Mesenteric fat pad (tissue), 1 donor: ENCODE results near the gene AHSP. TPM values are rescaled to one million over a fixed set of nuclear protein-coding genes. Genes with fewer than 3 reads are reported as not detected.
"Not testable (repeated sequence)": the region's sequence is repeated elsewhere in the genome, so short reads cannot be mapped to it uniquely, and the experiment has no call there.

Experiments used
- DNase-seq: peaks from one replicate; pipeline ENCODE4 v3.0.0-alpha.2; 2020; ENCODE audit warnings: low spot score
- total RNA-seq: library from RNA; stranded (reverse); fragmentation: NEBNext Ultra II Directional; extraction: Animal tissue kit (Norgen Biotek cat#: 25700); gene quantifications from one replicate; pipeline ENCODE4 v1.2.1, GENCODE V29; 2021
- donor health status: DM: yes; HTN: yes; CAD: no.

AHSP gene
- total RNA-seq, 1 donor from 2014 or later = not detected

GRCh38 chr16:31530405-31530804 is 2.7 kb downstream of the AHSP start:
- DNase-seq = no peak

- no peak for DNase-seq
These were observed 3.4 kb downstream of the AHSP start for GRCh38 chr16:31531096-31531495.

GRCh38 chr16:31532120-31532519 is 4.4 kb downstream of the AHSP start:
- no peak for DNase-seq

GRCh38 chr16:31532896-31533295 is 5.2 kb downstream of the AHSP start:
- DNase-seq = no peak

- DNase-seq = no peak
These were observed 8.0 kb downstream of the AHSP start for GRCh38 chr16:31535737-31536136.

GRCh38 chr16:31536804-31537361 is 9.2 kb downstream of the AHSP start:
- no peak for DNase-seq

GRCh38 chr16:31537362-31538242 is 9.9 kb downstream of the AHSP start:
- DNase-seq = no peak

- DNase-seq = not testable (repeated sequence)
These were observed 10.5 kb downstream of the AHSP start for GRCh38 chr16:31538243-31538598.

GRCh38 chr16:31539762-31540161 is 12.1 kb downstream of the AHSP start:
- DNase-seq = not testable (repeated sequence)

GRCh38 chr16:31542763-31543162 is 15.1 kb downstream of the AHSP start:
- no peak for DNase-seq

- DNase-seq = no peak
These were observed 33.9 kb downstream of the AHSP start for GRCh38 chr16:31561426-31562233.

- DNase-seq = no peak
These were observed 41.1 kb downstream of the AHSP start for GRCh38 chr16:31568577-31569359.

- DNase-seq = no peak
These were observed 41.6 kb downstream of the AHSP start for GRCh38 chr16:31569360-31569717.

GRCh38 chr16:31572821-31573220 is 45.1 kb downstream of the AHSP start:
- no peak for DNase-seq

GRCh38 chr16:31574159-31574558 is 46.5 kb downstream of the AHSP start:
- DNase-seq = not testable (repeated sequence)

- DNase-seq = no peak
These were observed 49.7 kb downstream of the AHSP start for GRCh38 chr16:31577411-31577810.

Other genes starting within 250 kb of the AHSP start
- gene ITGAX, start 172.7 kb upstream of the AHSP start, total RNA-seq = 36.4 TPM
- gene ITGAD, start 134.6 kb upstream of the AHSP start, total RNA-seq = 0.39 TPM
- gene COX6A2, start 99.5 kb upstream of the AHSP start, total RNA-seq = not detected
- gene ZNF843, start 85.1 kb upstream of the AHSP start, total RNA-seq = 0.84 TPM
- 8.5 TPM for gene ARMC5, start 68.4 kb upstream of the AHSP start, total RNA-seq
- 34.7 TPM for gene TGFB1I1, start 55.7 kb upstream of the AHSP start, total RNA-seq
- gene SLC5A2, start 44.8 kb upstream of the AHSP start, total RNA-seq = not detected
- gene RUSF1, start 19.5 kb upstream of the AHSP start, total RNA-seq = 36.0 TPM